H1 (cell line): ENCODE data around the gene HMG20A. TPM values are rescaled to one million over a fixed set of nuclear protein-coding genes. Genes with fewer than 3 reads are reported as not detected.

ENCODE experiments used
- CTCF ChIA-PET: fragments of 300-600 bp; sonication (Branson Sonifier 250); formaldehyde crosslinking; loops from one replicate; lab custom pipeline; 2021; ENCODE audit not compliant: partially characterized antibody; lab: Charles Lee
- POLR2A ChIA-PET: fragments of 300-600 bp; sonication (Branson Sonifier 250); formaldehyde crosslinking; loops from one replicate; lab custom pipeline; 2021; ENCODE audit warnings: inconsistent platforms; ENCODE audit not compliant: partially characterized antibody; lab: Charles Lee
- DNase-seq, 2 experiments: peaks; one replicate each; pipeline versions ENCODE4 v3.0.0 to v3.0.0-alpha.2; 2010 to 2022; ENCODE audit warnings: low spot score in 2 of 2, low read depth in 1 of 2, mixed read lengths in 1 of 2
- FAIRE-seq: peaks from 2 replicates; lab custom pipeline; 2011; peaks lifted over from hg19 to GRCh38; lab: Jason Lieb, UNC
- H2AFZ ChIP-seq: 2 replicates; pipeline ENCODE4 v1.8.1; 2012; ENCODE audit warnings: low read length, inconsistent platforms
- H2AK5ac ChIP-seq: 2 replicates; pipeline ENCODE4 v1.6.1; 2013; ENCODE audit warnings: low read depth, low read length
- H2BK120ac ChIP-seq: replicated peaks from 2 replicates; pipeline ENCODE3; 2013; ENCODE audit warnings: low read depth, low read length, inconsistent platforms
- H2BK12ac ChIP-seq: 2 replicates; pipeline ENCODE4 v1.6.1; 2013; ENCODE audit warnings: low read depth, low read length
- H2BK15ac ChIP-seq: 2 replicates; pipeline ENCODE4 v1.6.1; 2013; ENCODE audit warnings: low read length
- H2BK20ac ChIP-seq: 2 replicates; pipeline ENCODE4 v1.6.1; 2013; ENCODE audit warnings: low read length
- H2BK5ac ChIP-seq: 2 replicates; pipeline ENCODE4 v1.6.1; 2013; ENCODE audit warnings: low read depth, low read length
- H3K14ac ChIP-seq: 2 replicates; pipeline ENCODE4 v1.6.1; 2013; ENCODE audit warnings: inconsistent platforms; ENCODE audit not compliant: insufficient read length
- H3K18ac ChIP-seq: 2 replicates; pipeline ENCODE4 v1.6.1; 2013; ENCODE audit warnings: low read length; ENCODE audit errors: extremely low read depth
- H3K23ac ChIP-seq: 2 replicates; pipeline ENCODE4 v1.6.1; 2013; ENCODE audit warnings: inconsistent platforms; ENCODE audit not compliant: insufficient read length
- H3K23me2 ChIP-seq: 2 replicates; pipeline ENCODE4 v1.6.1; 2013; ENCODE audit warnings: low read depth, low read length
- H3K27ac ChIP-seq: 2 replicates; pipeline ENCODE4 v1.6.1; 2011; ENCODE audit warnings: low read depth, low read length, inconsistent platforms
- H3K27me3 ChIP-seq, 4 experiments: replicated peaks in 1 of 4; 1 replicate in 1 of 4; 2 replicates in 3 of 4; pipeline versions ENCODE4 v1.6.1 to v1.8.1; 2011 to 2013; ENCODE audit warnings: low read length in 3 of 4, mild to moderate bottlenecking in 3 of 4, inconsistent platforms in 2 of 4, mixed read lengths in 2 of 4, moderate library complexity in 1 of 4; ENCODE audit not compliant: control insufficient read depth in 3 of 4, insufficient read depth in 3 of 4; ENCODE audit errors: extremely low read depth in 1 of 4
- H3K36me3 ChIP-seq, 4 experiments: 2 replicates each; pipeline versions ENCODE4 v1.6.1 to v1.8.1; 2011 to 2013; ENCODE audit warnings: mild to moderate bottlenecking in 4 of 4, low read length in 3 of 4, moderate library complexity in 2 of 4, control low read depth in 1 of 4, inconsistent platforms in 1 of 4; ENCODE audit not compliant: insufficient read depth in 4 of 4, control insufficient read depth in 2 of 4
- H3K4ac ChIP-seq: replicated peaks from 2 replicates; pipeline ENCODE3; 2013; ENCODE audit warnings: low read length, low read depth, mixed read lengths, inconsistent platforms; ENCODE audit not compliant: insufficient read length
- H3K4me1 ChIP-seq, 4 experiments: replicated peaks in 1 of 4; 1 replicate in 1 of 4; 2 replicates in 3 of 4; pipeline versions ENCODE4 v1.6.1 to v1.8.1; 2011 to 2013; ENCODE audit warnings: low read length in 3 of 4, inconsistent platforms in 2 of 4, mixed read lengths in 1 of 4; ENCODE audit not compliant: insufficient read depth in 4 of 4, control insufficient read depth in 3 of 4
- H3K4me2 ChIP-seq, 2 experiments: 2 replicates each; pipeline versions ENCODE4 v1.6.1 to v1.8.1; 2011 to 2013; ENCODE audit warnings: low read depth in 2 of 2, low read length in 2 of 2, control low read depth in 1 of 2, inconsistent platforms in 1 of 2, mild to moderate bottlenecking in 1 of 2; ENCODE audit not compliant: insufficient read depth in 1 of 2
- H3K4me3 ChIP-seq, 4 experiments: fragments of 200-600, 300-600 bp in 1 of 4; sonication (generic), shearing (Covaris generic), sonication (Bioruptor Twin) in 1 of 4; 2 replicates each; pipeline versions ENCODE4 v1.5.1 to v1.8.1; 2011 to 2016; ENCODE audit warnings: low read length in 4 of 4, low read depth in 3 of 4, control low read depth in 2 of 4, inconsistent platforms in 2 of 4, mild to moderate bottlenecking in 2 of 4, mixed read lengths in 1 of 4, moderate library complexity in 1 of 4; ENCODE audit not compliant: insufficient read depth in 2 of 4; ENCODE audit errors: extremely low read depth in 1 of 4
- H3K56ac ChIP-seq: replicated peaks from 2 replicates; pipeline ENCODE3; 2013; ENCODE audit warnings: low read depth, mild to moderate bottlenecking, mixed read lengths, low read length, inconsistent platforms; ENCODE audit not compliant: insufficient read length
- H3K79me1 ChIP-seq: 2 replicates; pipeline ENCODE4 v1.6.1; 2013; ENCODE audit warnings: low read depth, low read length, control low read depth
- H3K79me2 ChIP-seq, 2 experiments: 2 replicates each; pipeline versions ENCODE4 v1.6.1 to v1.8.1; 2012 to 2013; ENCODE audit warnings: low read length in 2 of 2, mild to moderate bottlenecking in 2 of 2, inconsistent platforms in 1 of 2; ENCODE audit not compliant: insufficient read depth in 2 of 2, control insufficient read depth in 1 of 2
- H3K9ac ChIP-seq, 4 experiments: replicated peaks in 1 of 4; 1 replicate in 1 of 4; 2 replicates in 3 of 4; pipeline versions ENCODE4 v1.6.1 to v1.8.1; 2011 to 2013; ENCODE audit warnings: low read depth in 3 of 4, low read length in 3 of 4, control low read depth in 2 of 4, mild to moderate bottlenecking in 2 of 4, moderate library complexity in 2 of 4, inconsistent platforms in 1 of 4; ENCODE audit errors: extremely low read depth in 1 of 4
- H3K9me3 ChIP-seq, 2 experiments: 2 replicates each; pipeline versions ENCODE4 v1.6.1 to v1.8.1; 2012 to 2013; ENCODE audit warnings: mild to moderate bottlenecking in 2 of 2, moderate library complexity in 2 of 2, control low read depth in 1 of 2, inconsistent platforms in 1 of 2, low read depth in 1 of 2, low read length in 1 of 2, mixed read lengths in 1 of 2; ENCODE audit not compliant: insufficient read depth in 2 of 2
- H4K20me1 ChIP-seq, 2 experiments: replicated peaks in 1 of 2; 2 replicates each; pipeline versions ENCODE3 to v1.8.1; 2011 to 2013; ENCODE audit warnings: inconsistent platforms in 2 of 2, low read length in 2 of 2, mild to moderate bottlenecking in 1 of 2; ENCODE audit not compliant: insufficient read depth in 2 of 2, control insufficient read depth in 1 of 2
- H4K5ac ChIP-seq: 2 replicates; pipeline ENCODE4 v1.6.1; 2013; ENCODE audit warnings: low read length, low read depth, mixed read lengths, inconsistent platforms; ENCODE audit not compliant: insufficient read length
- H4K8ac ChIP-seq: 2 replicates; pipeline ENCODE4 v1.8.0; 2013; ENCODE audit warnings: mild to moderate bottlenecking, moderate library complexity, low read length, inconsistent platforms; ENCODE audit not compliant: insufficient read depth; ENCODE audit errors: extremely low read depth
- H4K91ac ChIP-seq: replicated peaks from 2 replicates; pipeline ENCODE3; 2013; ENCODE audit warnings: low read length, mixed read lengths, inconsistent platforms; ENCODE audit not compliant: insufficient read length
- CHD2 ChIP-seq: IDR thresholded peaks from 2 replicates; pipeline ENCODE4 v1.6.1; 2012; ENCODE audit warnings: low read length, improper control_type of control experiment
- CTBP2 ChIP-seq: IDR thresholded peaks from 2 replicates; pipeline ENCODE4 v1.7.0; 2011; ENCODE audit warnings: borderline replicate concordance, mild to moderate bottlenecking, moderate library complexity, mixed read lengths, low read length; ENCODE audit not compliant: insufficient read depth, insufficient read length
- GTF2F1 ChIP-seq: IDR thresholded peaks from 2 replicates; pipeline ENCODE4 v1.6.1; 2012; ENCODE audit warnings: low read depth, low read length, improper control_type of control experiment, borderline replicate concordance
- JUND ChIP-seq: IDR thresholded peaks from 2 replicates; pipeline ENCODE4 v1.6.1; 2011; ENCODE audit warnings: mild to moderate bottlenecking, improper control_type of control experiment, low read length
- PHF8 ChIP-seq: fragments of 200-600 bp; sonication (generic); conservative IDR thresholded peaks from 2 replicates; pipeline ENCODE4 v1.7.1; 2012; ENCODE audit warnings: low read depth, mild to moderate bottlenecking, inconsistent platforms, low read length, moderate library complexity
- POLR2A ChIP-seq, 2 experiments: IDR thresholded peaks; 1 replicate in 1 of 2; 2 replicates in 1 of 2; pipeline ENCODE4 v1.6.1; 2011; ENCODE audit warnings: low read depth in 2 of 2, low read length in 2 of 2, mild to moderate bottlenecking in 2 of 2; ENCODE audit errors: control extremely low read depth in 1 of 2
- RNF2 ChIP-seq: fragments of 200-900, 300-1000 bp; sonication (generic); IDR thresholded peaks from 2 replicates; pipeline ENCODE4 v1.7.1; 2016; ENCODE audit warnings: borderline replicate concordance, low read depth, mild to moderate bottlenecking, antibody characterized with exemption, low read length; ENCODE audit not compliant: poor library complexity, severe bottlenecking; ENCODE audit errors: missing control alignments
- SIX5 ChIP-seq: IDR thresholded peaks from 2 replicates; pipeline ENCODE4 v1.6.1; 2011; ENCODE audit warnings: mild to moderate bottlenecking, low read depth, low read length
- SP4 ChIP-seq: IDR thresholded peaks from 2 replicates; pipeline ENCODE4 v1.6.1; 2012; ENCODE audit warnings: low read length, inconsistent platforms
- SRF ChIP-seq: IDR thresholded peaks from 2 replicates; pipeline ENCODE4 v1.6.1; 2011; ENCODE audit warnings: mild to moderate bottlenecking, low read depth, low read length, moderate library complexity
- SUZ12 ChIP-seq: fragments of 200-600 bp; sonication (generic); IDR thresholded peaks from 2 replicates; pipeline ENCODE4 v1.6.1; 2012; ENCODE audit warnings: mild to moderate bottlenecking, inconsistent platforms, low read length, moderate library complexity, mixed read lengths
- TCF12 ChIP-seq: IDR thresholded peaks from 2 replicates; pipeline ENCODE4 v1.6.1; 2011; ENCODE audit warnings: low read depth, mild to moderate bottlenecking, low read length
- WGBS, 2 experiments: shearing (Covaris generic) in 1 of 2; methylation state at CpG; one replicate each; pipeline versions ENCODE4 v1.1.6 to v1.1.7; 2013 to 2015; ENCODE audit warnings: low lambda C conversion rate in 2 of 2, mixed read lengths in 2 of 2, inconsistent platforms in 1 of 2, low coverage in 1 of 2, missing lambda C conversion rate in 1 of 2; ENCODE audit not compliant: insufficient replicate concordance in 2 of 2, insufficient coverage in 1 of 2, insufficient read length in 1 of 2; ENCODE audit errors: extremely low coverage in 1 of 2, missing lambda C conversion rate in 1 of 2; 5-methylcytosine and 5-hydroxymethylcytosine counted together
- polyA plus RNA-seq, 7 experiments: library from polyadenylated mRNA; depleted of rRNA in 3 of 7; stranded (reverse) in 5 of 7; unstranded in 2 of 7; fragments of >200 nt in 5 of 7; fragments of 200-250 nt in 2 of 7; gene quantifications; 1 replicate in 5 of 7; 2 replicates in 1 of 7; 4 replicates in 1 of 7; pipeline versions ENCODE4 v1.2.1 to v1.2.3, GENCODE V29; 2011 to 2013; ENCODE audit warnings: missing spikeins in 2 of 7, mixed read lengths in 2 of 7
- total RNA-seq: library from RNA; stranded (reverse); fragmentation: NEBNext Ultra II Directional; extraction: Animal tissue kit (Norgen Biotek cat#: 25700); gene quantifications from 2 replicates; pipeline ENCODE4 v1.2.1, GENCODE V29; 2021
- TF ChIP-seq, protein P1 (sequence below): IDR thresholded peaks from 2 replicates; pipeline ENCODE4 v1.6.1; 2011; ENCODE audit warnings: low read depth, mild to moderate bottlenecking, low read length; ENCODE audit not compliant: insufficient read depth

HMG20A gene
- total and polyA plus RNA-seq, 2 of the 8 experiments (the other 6 are each of a cell fraction or from before 2014, with no cell fraction given) = 52.1 to 59.7 TPM

GRCh38 chr15:77387365-77388105, 33.2 kb upstream of the HMG20A start:
- Histone ChIP-seq H3K4ac (no peak overlapping the region), H4K5ac (no peak overlapping the region), H3K9me3 (no peaks in the 10 kb centered on the region), H3K36me3 (no peaks in the 10 kb centered on the region), H3K18ac (no peak overlapping the region), H2BK5ac (no peak overlapping the region), H3K4me1 (peaks cover 0 to 2% (median under 1%) of the 10 kb centered on the region in 4 experiments; a peak in 2 of 7 replicates), H2BK20ac (no peak overlapping the region), H3K79me1 (no peaks in the 10 kb centered on the region; the same call in 1 of the 2 replicates), H2BK12ac (no peak overlapping the region), H2AK5ac (no peak overlapping the region), H4K20me1 (peaks cover 0 to 1% of the 10 kb centered on the region in 2 experiments), H3K4me3 (no peak overlapping the region), H4K8ac (no peak overlapping the region), H2AFZ (no peak overlapping the region), H3K27ac (no peak overlapping the region), H2BK15ac (no peak overlapping the region), H3K23me2 (no peaks in the 10 kb centered on the region), H3K4me2 (no peak overlapping the region), H3K56ac (no peak overlapping the region), H2BK120ac (no peak overlapping the region), H3K14ac (no peak overlapping the region), H3K9ac (no peak overlapping the region), H3K23ac (no peak overlapping the region), H3K27me3 (no peaks in the 10 kb centered on the region), H3K79me2 (peaks cover 0 to 85% of the 10 kb centered on the region in 2 experiments; a peak in 2 of 4 replicates), H4K91ac (no peak overlapping the region)
- ChIA-PET CTCF (interaction anchor here (1.1 to 1.8 kb wide), 2 partner anchors 9 to 28 kb away, joined by 3 to 4 read pairs; no protein-coding TSS in a partner anchor), POLR2A (no interaction called here)
- WGBS, 2 experiments = 90% methylated on average over 2 of the region's 2 CpGs; no CpG with 5 or more reads in 1 of the 2 experiments
- no peak for DNase-seq
- no peak for FAIRE-seq
- TF ChIP-seq POLR2A (IDR thresholded peaks at IDR 0.05; ENCODE audit: control extremely low read depth in 1 of 2, low read depth in 2 of 2, low read length in 2 of 2) (no peak), CHD2 (no peak), RNF2 (no peak), SP4 (no peak), CTBP2 (no peak), TCF12 (no peak), GTF2F1 (no peak), SIX5 (no peak), SRF (no peak), PHF8 (no peak), JUND (no peak), SUZ12 (no peak)
- TF ChIP-seq, protein P1, sequence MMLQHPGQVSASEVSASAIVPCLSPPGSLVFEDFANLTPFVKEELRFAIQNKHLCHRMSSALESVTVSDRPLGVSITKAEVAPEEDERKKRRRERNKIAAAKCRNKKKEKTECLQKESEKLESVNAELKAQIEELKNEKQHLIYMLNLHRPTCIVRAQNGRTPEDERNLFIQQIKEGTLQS = no peak
